ENCODE data around the gene FSD1.

FSD1 gene

GRCh38 chr19:4291184-4291732 is 13.1 kb upstream of the FSD1 start:
- H3K27ac ChIP-seq: no peak overlapping the region
- TF ChIP-seq CTCF (conservative IDR thresholded peaks at IDR 0.05) (no peak), ZFX (IDR thresholded peaks at IDR 0.05) (no peak)

GRCh38 chr19:4292515-4292914 is 11.9 kb upstream of the FSD1 start:
- no peak overlapping the region for H3K27ac ChIP-seq
- no peak for TF ChIP-seq ZFX (IDR thresholded peaks at IDR 0.05)
- TF ChIP-seq CTCF (conservative IDR thresholded peaks at IDR 0.05): no peak

GRCh38 chr19:4294389-4294788 is 10.0 kb upstream of the FSD1 start:
- H3K27ac ChIP-seq: no peak overlapping the region
- TF ChIP-seq ZFX (IDR thresholded peaks at IDR 0.05) (no peak), CTCF (conservative IDR thresholded peaks at IDR 0.05) (no peak)

GRCh38 chr19:4295972-4296771 is 8.2 kb upstream of the FSD1 start:
- TF ChIP-seq CTCF (conservative IDR thresholded peaks at IDR 0.05): no peak
- no peak overlapping the region for H3K27ac ChIP-seq

GRCh38 chr19:4297901-4298809 is 6.2 kb upstream of the FSD1 start:
- no peak overlapping the region for H3K27ac ChIP-seq
- TF ChIP-seq CTCF (conservative IDR thresholded peaks at IDR 0.05) (no peak), ZFX (IDR thresholded peaks at IDR 0.05) (no peak)

- no peak overlapping the region for H3K27ac ChIP-seq
These were observed 5.4 kb upstream of the FSD1 start for GRCh38 chr19:4298810-4299550.

More at GRCh38 chr19:4298810-4299550, 5.4 kb upstream of the FSD1 start:
- TF ChIP-seq CTCF (conservative IDR thresholded peaks at IDR 0.05): no peak
- no peak for TF ChIP-seq ZFX (IDR thresholded peaks at IDR 0.05)

All from C4-2B (cell line).